HUDEP-2 (cell line): ENCODE measurements around the gene ARHGEF1.
A peak's percentile ranks its signal among the peaks of the same experiment; 100 is the strongest.
"Not testable (repeated sequence)": the region's sequence is repeated elsewhere in the genome, so short reads cannot be mapped to it uniquely, and the experiment has no call there.

Experiments
- DNase-seq, 76 experiments: peaks; one replicate each; lab custom pipeline; 2025; ENCODE audit not compliant: unreplicated experiment in 76 of 76; lab: John Stamatoyannopoulos, UW

The ARHGEF1 gene

GRCh38 chr19:41861116-41861768 is 21.7 kb upstream of the ARHGEF1 start:
- DNase-seq: peak in 2 of 76 experiments; percentile 3 to 24

GRCh38 chr19:41861846-41862245 is 21.1 kb upstream of the ARHGEF1 start:
- DNase-seq: no peak

GRCh38 chr19:41862445-41862986 is 20.5 kb upstream of the ARHGEF1 start:
- DNase-seq: no peak

- peak in 2 of 76 experiments; percentile 31 to 45 for DNase-seq
Measured at GRCh38 chr19:41863209-41863931, 19.6 kb upstream of the ARHGEF1 start.

GRCh38 chr19:41864374-41864773 is 18.6 kb upstream of the ARHGEF1 start:
- DNase-seq: no peak

GRCh38 chr19:41866284-41866683 is 16.7 kb upstream of the ARHGEF1 start:
- no peak for DNase-seq

- no peak for DNase-seq
Measured at GRCh38 chr19:41868120-41868988, 14.6 kb upstream of the ARHGEF1 start.

GRCh38 chr19:41868989-41869300 is 14.0 kb upstream of the ARHGEF1 start:
- no peak for DNase-seq

GRCh38 chr19:41869374-41869955 is 13.5 kb upstream of the ARHGEF1 start:
- DNase-seq: no peak

- peak in 28 of 76 experiments; percentile 21 to 68 (median 34) for DNase-seq
Measured at GRCh38 chr19:41870401-41870873, 12.5 kb upstream of the ARHGEF1 start.

- peak in 4 of 76 experiments; percentile 18 to 43 (median 34) for DNase-seq
Measured at GRCh38 chr19:41871573-41872383, 11.2 kb upstream of the ARHGEF1 start.

- DNase-seq: no peak
Measured at GRCh38 chr19:41872384-41872774, 10.6 kb upstream of the ARHGEF1 start.

- peak in 62 of 76 experiments; percentile 19 to 78 (median 60) for DNase-seq
Measured at GRCh38 chr19:41872775-41873647, 10.0 kb upstream of the ARHGEF1 start.

GRCh38 chr19:41875973-41876372 is 7.0 kb upstream of the ARHGEF1 start:
- DNase-seq: not testable (repeated sequence)

GRCh38 chr19:41876847-41877832 is 5.8 kb upstream of the ARHGEF1 start, which contains the start of gene CD79A:
Gene CD79A (plus strand): TSS chr19:41877279. CDS start chr19:41877305, 26 bp downstream.
- no peak for DNase-seq

- no peak for DNase-seq
Measured at GRCh38 chr19:41877916-41878905, 4.8 kb upstream of the ARHGEF1 start.
